NK-92 treated with Interleukin-12 subunit alpha and Interleukin-12 subunit beta, amount 100 ng/mL, for 24 hours (cell line): ENCODE measurements around the gene ZIC2.

Experiments
- DNase-seq: peaks from one replicate; lab custom pipeline; 2025; lab: John Stamatoyannopoulos, UW

The ZIC2 gene

GRCh38 chr13:99959540-99960230 is 21.9 kb upstream of the ZIC2 start:
- no peak for DNase-seq

DNA sequence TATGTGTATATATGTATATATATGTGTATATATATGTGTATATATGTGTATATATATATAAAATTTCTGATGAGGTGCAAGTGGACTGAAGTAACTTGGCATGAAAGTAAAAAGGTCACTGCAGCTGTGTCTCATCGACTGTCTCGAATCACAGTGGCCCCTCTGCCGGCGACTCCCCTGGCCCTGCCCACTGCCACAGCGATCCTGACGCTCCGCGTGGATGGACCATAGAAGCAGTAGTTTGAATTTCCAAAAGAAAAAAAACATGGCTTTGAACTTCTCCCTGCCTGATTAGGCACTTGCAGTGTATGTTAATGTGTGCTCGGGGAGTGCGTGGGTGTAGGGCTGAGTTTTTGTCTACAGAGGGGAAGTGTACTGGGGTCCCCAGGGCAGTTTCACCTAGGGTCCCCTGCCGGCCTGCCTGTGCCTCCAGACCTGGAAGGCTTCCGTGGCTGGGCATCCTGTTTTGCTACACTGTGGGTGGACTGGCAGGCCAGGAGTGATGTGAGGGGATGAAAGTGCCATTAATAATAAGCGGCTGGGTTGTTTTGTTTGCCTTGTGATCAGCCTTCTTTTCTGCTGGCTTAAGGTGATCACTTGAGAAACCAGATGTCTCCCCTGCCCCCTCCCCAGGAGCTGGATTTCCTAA is 20.8 kb upstream of the ZIC2 start:
- DNase-seq, result no peak

- no peak for DNase-seq
Observed at GRCh38 chr13:99961636-99962035, 19.9 kb upstream of the ZIC2 start.

- DNase-seq, result no peak
Observed at GRCh38 chr13:99962242-99962641, 19.3 kb upstream of the ZIC2 start.

DNA sequence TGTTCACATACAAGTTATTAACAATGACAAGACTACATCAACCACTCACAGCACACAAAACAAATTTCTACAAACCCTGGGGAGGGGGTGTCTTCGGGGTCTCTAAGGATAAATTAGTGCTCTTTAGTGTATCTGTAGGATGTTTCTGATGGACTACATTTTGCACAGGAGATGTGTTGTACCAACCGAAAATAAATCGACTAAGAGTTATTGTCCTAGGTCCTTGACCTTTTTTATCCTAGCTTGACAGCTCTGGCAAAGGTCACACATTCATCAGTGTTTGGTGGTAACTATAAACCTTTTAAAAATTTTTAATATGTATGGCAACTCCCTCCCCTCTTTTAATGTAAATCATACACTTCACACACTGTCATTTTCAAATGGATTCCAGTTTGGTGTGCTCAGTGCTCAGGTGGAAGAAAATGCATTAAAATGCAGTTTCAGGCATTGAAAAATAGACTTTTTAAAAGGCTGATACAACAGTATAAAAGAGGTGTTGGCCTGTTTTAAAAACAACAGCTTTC is 17.7 kb upstream of the ZIC2 start:
- DNase-seq, result no peak

DNA sequence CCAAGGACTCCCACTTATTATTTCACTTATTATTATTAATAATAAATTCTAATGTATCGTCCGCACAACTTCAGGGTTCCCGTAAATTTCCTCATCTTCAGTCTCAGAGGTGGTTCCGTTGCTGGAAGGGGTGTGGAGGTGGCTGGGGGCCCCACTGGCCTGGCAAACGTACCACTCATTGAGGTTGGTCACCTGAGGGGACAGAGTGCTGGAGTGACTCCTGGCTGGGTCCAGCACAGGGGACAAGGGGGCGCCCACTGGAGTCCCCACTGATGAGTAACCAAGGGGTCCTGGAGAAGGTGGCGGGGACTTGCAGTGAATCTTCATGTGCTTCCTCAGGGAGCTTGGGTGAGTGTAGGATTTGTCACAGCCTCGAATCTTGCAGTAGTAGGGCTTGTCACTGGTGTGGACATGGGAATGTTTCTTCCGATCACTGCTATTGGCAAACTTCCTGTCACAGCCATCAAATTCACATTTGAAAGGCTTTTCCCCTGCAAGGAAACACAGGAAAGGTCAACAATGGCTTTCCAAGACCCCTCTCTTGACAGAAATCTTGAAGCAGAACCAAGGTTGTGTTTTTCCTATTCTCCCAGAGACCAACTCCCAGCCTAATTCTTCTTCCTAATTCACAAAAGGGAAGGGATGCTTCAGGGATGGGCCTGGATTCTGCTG is 16.1 kb upstream of the ZIC2 start:
- no peak for DNase-seq

GRCh38 chr13:99966064-99966805 is 15.3 kb upstream of the ZIC2 start:
- no peak for DNase-seq

DNA sequence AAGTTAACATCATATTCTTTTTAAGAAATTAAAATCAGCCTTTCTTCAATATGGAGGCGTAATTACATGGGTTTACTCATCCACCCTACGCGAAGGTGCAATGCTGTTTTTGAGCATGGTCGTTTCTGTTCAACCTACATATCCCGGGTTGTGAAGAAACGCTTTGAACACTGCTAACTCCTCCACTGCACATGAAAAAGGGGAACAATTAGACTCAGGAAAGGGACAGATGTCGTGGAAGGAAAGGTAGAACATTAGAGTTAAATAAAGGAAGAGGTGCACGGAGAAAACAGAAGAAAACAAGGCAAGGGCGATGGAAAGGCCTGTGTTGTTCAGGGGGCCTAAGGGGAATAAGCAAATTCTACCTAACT is 14.1 kb upstream of the ZIC2 start:
- no peak for DNase-seq

- no peak for DNase-seq
Observed at GRCh38 chr13:99967869-99968520, 13.6 kb upstream of the ZIC2 start.

DNA sequence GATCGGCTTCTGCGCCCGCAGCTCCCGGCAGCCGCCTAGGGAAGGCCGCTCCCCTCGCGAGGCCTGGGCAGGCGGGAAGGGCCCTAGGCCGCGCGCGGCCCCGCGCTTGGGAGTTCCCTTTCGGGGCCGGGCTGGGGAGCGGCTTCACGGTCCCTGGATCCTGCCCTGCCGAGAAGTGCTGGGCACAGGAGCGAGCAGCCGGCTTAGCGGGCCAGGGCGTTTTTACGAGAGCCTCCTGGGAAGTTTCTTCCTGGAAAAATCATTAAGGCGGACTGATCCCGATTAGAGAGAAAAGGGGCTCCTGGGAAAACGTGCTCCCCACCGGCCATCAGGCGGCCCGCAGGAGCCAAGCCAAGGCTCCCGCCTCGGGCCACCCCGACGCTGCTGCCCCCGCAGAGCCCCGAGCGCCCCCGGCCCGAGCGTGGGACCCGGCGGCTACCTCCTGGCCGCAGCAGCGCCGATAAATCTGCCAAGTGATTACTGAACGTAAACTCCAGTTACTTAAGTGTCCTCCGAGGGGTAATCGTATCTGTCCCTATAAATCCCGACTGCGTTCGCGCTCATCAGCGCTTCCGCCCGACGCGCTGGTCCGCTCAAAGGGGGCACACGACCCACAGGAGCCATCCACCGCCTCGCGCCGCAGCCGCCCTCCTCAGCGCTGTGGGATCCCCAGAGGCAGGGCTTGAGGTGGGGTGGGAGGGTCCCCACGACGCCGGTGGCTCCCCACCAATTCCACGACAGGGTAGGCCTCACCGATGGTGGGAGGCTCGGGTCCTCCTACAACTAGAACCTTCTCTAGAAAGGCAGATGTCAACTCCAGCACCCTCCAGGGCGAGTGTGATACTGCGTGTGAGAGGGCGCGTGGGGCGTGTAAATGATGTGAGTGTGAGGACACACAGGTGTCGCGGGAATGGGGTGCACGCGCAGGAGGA is 12.8 kb upstream of the ZIC2 start:
- DNase-seq, result no peak

DNA sequence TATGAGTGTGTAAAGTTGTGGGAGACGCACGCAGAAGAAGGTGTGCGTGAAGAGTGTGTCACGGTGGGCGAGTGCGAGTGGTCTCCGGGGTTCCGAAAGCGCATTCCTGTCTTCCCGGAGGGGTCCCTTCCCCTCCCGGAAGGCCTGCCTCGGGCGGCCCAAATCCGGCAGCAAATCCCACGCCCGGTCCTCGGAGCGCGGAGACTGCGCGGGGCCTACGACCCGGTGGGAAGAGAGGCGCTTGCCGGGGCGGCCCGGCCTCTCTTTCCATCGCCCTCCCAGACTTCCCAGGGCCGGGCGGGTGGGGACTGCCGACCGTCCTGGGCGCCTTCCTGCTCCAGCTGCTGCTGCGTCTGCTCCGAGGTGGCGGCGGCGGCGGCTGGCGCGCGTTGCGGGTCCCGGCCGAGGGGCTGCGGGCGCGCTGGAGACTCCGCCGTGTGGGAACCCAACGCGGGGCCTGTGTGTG is 12.1 kb upstream of the ZIC2 start:
- DNase-seq, result no peak

- DNase-seq, result no peak
Observed at GRCh38 chr13:99969919-99970650, 11.5 kb upstream of the ZIC2 start.

- DNase-seq, result no peak
Observed at GRCh38 chr13:99970651-99971575, 10.7 kb upstream of the ZIC2 start.

DNA sequence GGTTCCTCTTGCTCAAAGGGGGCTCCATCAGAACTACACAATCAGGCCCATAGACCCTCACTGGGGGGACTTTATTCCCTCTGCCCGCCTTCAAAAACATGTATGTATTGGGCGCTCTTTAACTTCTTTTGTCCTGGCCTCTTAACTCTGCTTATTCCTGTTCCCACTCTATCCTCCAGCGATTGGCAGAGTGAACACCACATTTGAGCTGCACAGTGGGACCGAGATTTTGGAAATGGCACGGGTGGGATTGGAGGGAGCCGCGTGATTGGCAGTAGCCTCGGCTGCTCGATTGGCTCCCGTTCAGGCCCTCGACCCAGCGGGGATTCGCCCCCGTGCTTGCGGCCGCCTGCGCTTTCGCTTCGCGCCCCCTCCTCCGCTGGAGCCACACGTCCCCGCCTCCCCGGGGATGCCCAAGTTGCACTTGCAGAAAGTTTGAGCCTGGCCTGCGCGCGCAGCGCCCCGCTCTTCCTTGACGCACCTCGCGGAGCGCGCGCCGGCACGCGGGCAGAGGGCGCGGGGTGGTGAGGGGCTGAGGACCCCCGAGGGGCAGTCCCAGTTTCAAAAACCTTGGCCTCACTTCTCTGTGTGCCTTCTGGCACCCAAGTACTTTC is 9.9 kb upstream of the ZIC2 start, which contains the start of gene ZIC5:
Gene ZIC5, minus strand, starts transcription at position 192 of the 614 bp plus-strand sequence. Its CDS starts 164 bp downstream, at position 28.
- DNase-seq, result no peak

DNA sequence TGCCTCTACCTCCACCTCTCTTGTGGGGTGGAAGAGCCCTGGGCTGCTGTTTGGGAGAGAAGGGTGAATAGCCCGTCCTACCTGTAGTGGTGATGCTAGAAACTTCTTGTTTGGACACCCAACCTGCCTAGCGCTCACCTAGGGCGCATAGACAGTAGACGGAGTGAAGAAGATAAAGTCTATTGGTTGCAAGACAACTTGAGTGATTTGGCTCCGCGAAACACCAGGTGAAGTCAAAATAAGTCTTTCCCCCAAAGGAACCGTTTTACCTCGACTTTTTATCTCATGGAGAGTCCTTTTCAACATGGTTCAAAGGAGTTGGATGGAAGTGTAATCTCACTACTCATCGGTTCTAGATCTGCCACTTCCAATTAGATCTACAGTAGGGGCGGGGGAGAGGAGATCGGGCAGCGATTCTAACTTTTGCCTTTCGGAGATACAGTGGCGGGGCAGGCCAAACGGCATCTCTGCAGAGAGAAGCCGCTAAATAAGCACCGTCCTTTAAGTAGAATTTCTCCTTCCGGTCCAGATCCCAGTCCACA is 9.3 kb upstream of the ZIC2 start:
- no peak for DNase-seq

DNA sequence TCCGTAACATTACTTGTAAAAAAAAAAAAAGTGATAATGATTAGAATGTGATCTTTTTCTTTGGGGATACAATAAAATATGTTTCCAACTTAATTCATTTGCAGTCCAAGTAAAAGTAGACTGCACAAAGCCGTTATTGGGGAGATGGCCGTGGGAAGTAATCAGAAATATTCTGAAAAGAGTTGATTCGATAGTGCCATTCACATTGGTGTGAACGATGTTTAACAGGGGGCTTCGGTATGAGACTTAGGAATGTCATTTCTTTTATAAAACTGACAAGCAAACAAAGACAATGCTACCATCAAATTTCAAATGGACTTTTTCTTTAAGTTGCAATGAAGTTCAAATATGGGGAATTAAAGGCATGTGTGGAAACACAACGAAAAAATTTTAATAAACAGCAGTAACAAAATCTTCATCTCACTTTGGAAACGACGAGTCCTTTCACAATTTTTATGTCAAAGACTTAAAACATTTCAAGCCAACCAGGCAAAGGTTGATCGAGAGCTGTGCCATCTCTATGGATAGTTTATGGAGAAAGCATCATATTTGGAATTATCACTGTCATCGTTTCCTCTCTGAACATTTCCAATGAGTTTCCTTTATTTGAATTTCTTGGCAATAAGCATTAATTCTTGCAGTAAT is 8.3 kb upstream of the ZIC2 start:
- no peak for DNase-seq

GRCh38 chr13:99973808-99974185 is 7.8 kb upstream of the ZIC2 start:
- no peak for DNase-seq
